HG03060 (cell line): ENCODE data around the gene TPH2.

ENCODE experiments used
- ATAC-seq: cut with Tn5 transposase; IDR thresholded peaks from one replicate; pipeline ENCODE4 v1.9.1; 2021; ENCODE audit warnings: low read depth, moderate number of reproducible peaks; ENCODE audit not compliant: unreplicated experiment

The TPH2 gene

GRCh38 chr12:72030277-72030676 lies 91.6 kb downstream of the TPH2 start:
- no peak for ATAC-seq

- ATAC-seq, result no peak
These were observed 92.4 kb downstream of the TPH2 start for GRCh38 chr12:72031066-72031465.

- no peak for ATAC-seq
These were observed 95.3 kb downstream of the TPH2 start for GRCh38 chr12:72033991-72034390.

DNA sequence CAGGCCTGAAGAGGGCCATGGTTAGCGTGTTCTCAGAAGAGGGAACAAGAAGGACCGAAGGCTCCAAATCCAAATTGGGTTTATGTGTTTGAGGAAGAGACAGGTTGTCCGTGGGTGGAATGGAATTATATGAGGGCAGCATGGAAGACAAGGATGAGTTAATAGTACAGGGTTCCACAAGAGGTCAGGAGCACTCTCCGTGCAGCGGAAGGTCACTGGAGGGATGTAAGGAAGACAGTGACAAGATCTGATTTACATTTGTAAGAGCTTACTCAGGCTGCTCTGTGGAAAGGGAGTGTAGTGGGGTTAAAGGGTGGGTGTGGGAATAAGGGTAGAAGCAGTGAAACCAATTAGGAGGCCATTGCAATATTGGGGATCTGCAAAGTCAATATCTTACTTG lies 97.0 kb downstream of the TPH2 start:
- no peak for ATAC-seq

- ATAC-seq, result no peak
These were observed 97.7 kb downstream of the TPH2 start for GRCh38 chr12:72036393-72036792.

DNA sequence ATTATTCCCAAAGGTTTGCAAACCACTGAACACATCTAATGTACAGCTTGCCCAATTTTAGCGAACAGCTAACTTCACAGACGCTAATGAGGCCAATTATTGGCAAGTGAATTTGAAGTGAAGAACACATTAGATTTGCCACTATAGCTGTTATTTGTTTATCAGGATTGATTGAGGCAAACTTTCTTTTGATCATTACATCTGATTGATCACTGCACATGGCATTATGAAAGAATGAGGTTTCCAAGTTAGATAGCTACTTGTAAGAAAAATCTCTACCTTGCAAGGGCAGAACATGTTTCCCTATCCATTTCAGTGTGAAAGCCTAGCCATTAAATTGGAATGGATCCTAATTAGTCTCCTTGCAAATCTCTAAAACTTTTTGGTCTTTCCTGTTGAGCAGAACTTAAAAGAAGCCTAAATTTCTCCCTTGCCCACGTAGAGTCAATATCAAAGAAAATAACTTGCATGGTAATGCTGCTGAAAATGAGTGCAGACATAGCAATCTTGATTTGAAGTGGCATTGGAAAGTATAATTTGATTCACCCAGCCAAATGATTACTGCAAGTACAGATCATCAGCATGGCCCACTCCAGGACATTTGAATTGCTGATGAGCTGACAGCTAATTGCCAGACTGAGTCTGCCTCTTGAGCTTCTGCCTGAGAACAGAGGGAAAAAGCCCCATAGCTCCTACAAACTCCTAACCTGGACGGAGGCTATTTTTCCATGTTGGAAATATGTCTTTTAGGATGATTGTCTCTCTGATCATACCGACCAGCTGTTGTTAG lies 98.6 kb downstream of the TPH2 start:
- no peak for ATAC-seq

GRCh38 chr12:72041811-72042210 lies 103.2 kb downstream of the TPH2 start:
- ATAC-seq, result no peak

- no peak for ATAC-seq
These were observed 115.0 kb downstream of the TPH2 start for GRCh38 chr12:72053604-72054003.

DNA sequence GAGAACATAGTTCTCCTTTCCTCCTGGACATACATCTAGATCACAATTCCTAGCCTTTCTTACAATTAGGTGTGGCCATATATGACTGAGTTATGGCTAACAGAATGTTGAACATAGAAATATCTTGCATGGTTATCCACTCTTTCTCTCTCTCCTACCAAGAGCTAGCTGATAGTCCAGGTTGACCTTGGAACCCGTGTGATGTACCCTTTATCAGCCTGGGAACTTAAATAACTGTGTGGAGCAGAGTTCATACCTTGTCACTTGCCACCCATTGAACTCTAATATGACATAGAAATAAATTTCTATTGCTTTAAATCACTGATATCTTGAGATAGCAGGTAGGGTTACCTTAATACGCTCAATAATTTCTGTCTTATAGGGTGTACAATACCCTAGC lies 115.9 kb downstream of the TPH2 start:
- ATAC-seq, result no peak

GRCh38 chr12:72057330-72057914 lies 118.8 kb downstream of the TPH2 start:
- ATAC-seq, result no peak

DNA sequence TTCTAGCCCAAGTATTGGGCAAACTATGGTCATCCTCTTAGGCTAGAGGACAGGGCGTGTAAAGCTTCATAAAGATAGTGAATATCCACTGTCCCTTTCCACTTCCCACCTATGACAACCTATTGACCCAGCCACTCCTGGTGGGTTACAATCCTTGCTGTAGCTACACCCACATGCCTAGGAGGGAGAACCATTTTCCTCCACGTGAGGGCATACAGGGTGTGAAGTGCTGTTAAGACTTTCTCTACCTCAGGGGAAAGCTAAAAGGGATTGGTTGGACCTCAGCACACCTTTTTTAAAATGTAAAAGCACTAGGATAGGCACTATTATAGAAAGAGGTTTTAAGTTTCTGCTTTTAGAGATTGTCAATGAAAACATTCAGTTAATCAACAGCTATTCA lies 124.4 kb downstream of the TPH2 start:
- ATAC-seq, result no peak

GRCh38 chr12:72071030-72071429 lies 132.4 kb downstream of the TPH2 start:
- no peak for ATAC-seq

GRCh38 chr12:72072592-72073212 lies 134.1 kb downstream of the TPH2 start:
- no peak for ATAC-seq

DNA sequence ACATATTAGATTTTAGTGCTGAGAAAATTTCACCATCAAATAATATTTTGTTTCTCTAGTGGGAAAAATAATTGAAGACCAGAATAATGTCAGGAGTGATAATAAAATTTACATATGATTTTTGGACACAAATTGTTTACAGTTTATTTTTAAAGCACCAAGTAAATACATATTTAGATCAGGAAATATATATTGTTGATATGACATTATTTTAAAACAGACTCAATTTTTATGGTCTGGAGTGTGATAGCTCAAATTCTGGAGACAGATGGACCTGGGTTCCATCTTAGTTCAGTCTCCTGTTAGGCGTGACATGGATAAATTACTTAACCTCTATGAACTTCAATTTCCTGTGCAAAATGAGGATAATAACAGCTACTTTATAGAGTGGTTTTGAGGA lies 135.4 kb downstream of the TPH2 start:
- ATAC-seq, result no peak

DNA sequence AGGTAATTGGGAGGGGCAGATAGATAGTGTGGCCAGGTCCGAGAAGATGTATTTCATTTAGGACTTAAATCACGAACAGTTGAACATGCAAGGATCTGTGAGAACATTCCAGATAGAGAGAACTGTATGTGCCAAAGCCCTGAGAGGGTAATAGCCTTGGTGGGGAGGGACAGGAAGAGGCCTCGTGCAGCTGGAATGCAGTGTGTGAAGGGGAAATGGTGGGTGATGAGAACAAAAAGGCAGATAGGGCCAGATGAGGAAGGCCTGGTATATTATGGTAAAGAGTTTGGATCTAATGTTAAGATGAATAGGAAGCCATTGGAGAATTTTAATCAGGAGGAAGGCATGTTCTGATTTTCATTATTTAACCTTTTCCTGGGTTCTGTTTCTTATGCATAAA lies 136.3 kb downstream of the TPH2 start:
- no peak for ATAC-seq

DNA sequence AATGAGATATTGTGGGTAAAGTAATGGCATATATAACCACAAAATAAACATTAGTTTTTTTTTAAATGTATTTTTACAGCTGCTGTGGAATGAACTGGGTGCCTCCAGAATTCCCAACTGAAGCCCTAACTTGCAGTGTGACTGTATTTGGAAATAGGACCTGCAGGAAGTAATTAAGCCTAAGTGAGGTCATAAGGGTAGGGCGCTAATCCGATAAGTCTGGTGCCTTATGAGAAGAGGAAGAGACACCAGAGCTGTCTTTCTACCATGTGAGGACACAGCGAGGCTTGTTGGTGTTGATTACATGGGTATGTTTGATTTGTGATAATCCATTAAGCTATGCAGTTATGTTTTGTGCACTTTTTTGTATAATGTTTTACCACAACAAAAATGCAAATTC lies 136.8 kb downstream of the TPH2 start:
- no peak for ATAC-seq

DNA sequence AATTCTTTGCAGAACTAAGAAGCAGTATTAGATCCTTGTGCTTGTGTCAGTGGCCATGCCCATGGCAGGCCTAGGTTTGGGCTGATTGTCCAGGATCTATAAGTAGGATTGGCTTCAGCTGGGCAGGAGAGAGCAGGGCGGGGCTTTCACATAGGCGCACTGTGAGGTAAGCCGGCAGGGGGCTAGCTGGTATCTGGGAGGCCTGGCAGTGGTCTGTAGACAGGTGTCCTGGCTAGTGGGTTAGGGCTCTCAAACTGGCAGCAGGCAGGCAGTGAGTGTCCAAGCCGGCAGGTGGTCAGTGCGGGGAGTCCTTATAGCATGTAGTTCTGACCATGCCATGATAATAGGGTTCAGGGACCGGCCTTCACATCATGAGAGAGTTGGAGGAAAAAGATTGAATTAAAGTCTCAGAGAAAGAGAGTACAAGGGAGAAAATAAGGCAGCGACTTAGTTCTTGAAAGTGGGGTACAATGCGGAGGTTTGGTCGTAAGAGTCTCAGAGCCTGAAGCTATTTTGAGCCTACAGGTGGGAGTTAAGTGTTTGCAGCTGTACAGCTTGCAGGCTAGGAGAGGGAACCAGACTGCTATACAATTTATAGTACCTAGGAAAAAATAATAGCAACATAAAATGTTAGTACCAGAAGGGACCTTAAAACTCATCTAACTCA lies 137.4 kb downstream of the TPH2 start:
- no peak for ATAC-seq

DNA sequence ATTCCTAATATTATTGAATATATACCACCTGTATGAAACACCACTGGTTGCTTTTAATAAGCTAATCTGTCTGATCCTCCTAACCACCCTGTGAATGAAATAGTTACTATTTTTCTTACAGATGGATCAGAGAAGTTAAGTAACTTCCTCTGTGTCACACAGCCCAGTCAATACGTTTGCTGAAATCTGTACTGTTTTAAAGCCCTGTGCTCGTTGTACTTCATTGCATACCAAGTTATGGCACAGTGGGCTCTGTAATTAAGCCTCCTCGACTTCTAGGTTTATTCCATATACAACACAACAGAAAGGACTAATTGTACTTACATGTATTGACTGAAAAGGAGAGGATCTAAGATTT lies 137.9 kb downstream of the TPH2 start:
- no peak for ATAC-seq

GRCh38 chr12:72077111-72077820 lies 138.6 kb downstream of the TPH2 start:
- ATAC-seq, result no peak

- no peak for ATAC-seq
These were observed 143.1 kb downstream of the TPH2 start for GRCh38 chr12:72081777-72082176.
